BJ (cell line): ENCODE data around the gene CCDC40. TPM values are rescaled to one million over a fixed set of nuclear protein-coding genes. Genes with fewer than 3 reads are reported as not detected.

Source experiments
- CTCF ChIA-PET: fragments of 350-600 bp; formaldehyde crosslinking; extraction: SDS; loops from one replicate; lab custom pipeline; 2021; ENCODE audit warnings: antibody characterized with exemption, inconsistent platforms; lab: Yijun Ruan, JAX
- POLR2A ChIA-PET: fragments of 300-600 bp; sonication (Branson Sonifier 250); formaldehyde crosslinking; extraction: SDS; loops from one replicate; lab custom pipeline; 2021; ENCODE audit warnings: antibody characterized with exemption; lab: Charles Lee
- DNase-seq: peaks from one replicate; pipeline ENCODE4 v3.0.0-alpha.2; 2011; ENCODE audit warnings: low read depth
- H3K27me3 ChIP-seq: 2 replicates; pipeline ENCODE4 v1.6.0; 2011; ENCODE audit warnings: low read length; ENCODE audit not compliant: control insufficient read depth, insufficient read depth
- H3K36me3 ChIP-seq: 2 replicates; pipeline ENCODE4 v1.5.1; 2011; ENCODE audit warnings: low read length; ENCODE audit not compliant: control insufficient read depth, insufficient read depth
- H3K4me3 ChIP-seq: 2 replicates; pipeline ENCODE4 v1.5.1; 2011; ENCODE audit warnings: low read depth, mild to moderate bottlenecking, control low read depth, low read length
- polyA plus RNA-seq: library from polyadenylated mRNA; depleted of rRNA; stranded (reverse); fragments of >200 nt; gene quantifications from 2 replicates; pipeline ENCODE4 v1.2.3, GENCODE V29; 2011
- TF ChIP-seq, protein P1 (sequence below): IDR thresholded peaks from 2 replicates; pipeline ENCODE4 v1.5.1; 2011; ENCODE audit warnings: low read depth, mild to moderate bottlenecking, control low read depth, inconsistent platforms, low read length, moderate library complexity; ENCODE audit not compliant: insufficient read depth

CCDC40 gene
- polyA plus RNA-seq, 1 experiment: 3.1 TPM

DNA sequence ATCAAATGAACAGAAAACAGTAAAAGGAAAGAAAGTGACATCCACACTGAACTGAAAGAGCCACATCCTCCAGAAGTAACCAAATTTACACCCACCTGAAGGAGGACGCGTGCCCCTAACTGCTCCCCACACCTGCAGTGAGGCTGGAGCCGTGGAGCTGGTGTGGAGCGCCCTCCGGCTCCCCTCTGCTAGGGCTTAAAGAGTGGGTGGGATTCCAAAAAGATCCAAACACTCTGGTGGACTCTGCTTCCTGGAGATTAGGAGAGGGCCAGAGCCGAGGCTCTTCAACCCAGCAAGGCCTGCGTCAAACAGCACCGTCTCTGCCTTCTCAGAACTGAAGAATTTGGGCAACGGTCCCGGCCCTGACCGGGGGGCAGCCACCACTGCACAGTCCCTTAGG lies 15.2 kb downstream of the CCDC40 start:
- DNase-seq: no peak
- POLR2A ChIA-PET: no interaction called here
- CTCF ChIA-PET: no interaction called here
- Histone ChIP-seq H3K27me3 (no peaks in the 10 kb centered on the region), H3K36me3 (peaks cover 3% of the 10 kb centered on the region; the same call in 1 of the 2 replicates), H3K4me3 (no peak overlapping the region)
- TF ChIP-seq, protein P1, sequence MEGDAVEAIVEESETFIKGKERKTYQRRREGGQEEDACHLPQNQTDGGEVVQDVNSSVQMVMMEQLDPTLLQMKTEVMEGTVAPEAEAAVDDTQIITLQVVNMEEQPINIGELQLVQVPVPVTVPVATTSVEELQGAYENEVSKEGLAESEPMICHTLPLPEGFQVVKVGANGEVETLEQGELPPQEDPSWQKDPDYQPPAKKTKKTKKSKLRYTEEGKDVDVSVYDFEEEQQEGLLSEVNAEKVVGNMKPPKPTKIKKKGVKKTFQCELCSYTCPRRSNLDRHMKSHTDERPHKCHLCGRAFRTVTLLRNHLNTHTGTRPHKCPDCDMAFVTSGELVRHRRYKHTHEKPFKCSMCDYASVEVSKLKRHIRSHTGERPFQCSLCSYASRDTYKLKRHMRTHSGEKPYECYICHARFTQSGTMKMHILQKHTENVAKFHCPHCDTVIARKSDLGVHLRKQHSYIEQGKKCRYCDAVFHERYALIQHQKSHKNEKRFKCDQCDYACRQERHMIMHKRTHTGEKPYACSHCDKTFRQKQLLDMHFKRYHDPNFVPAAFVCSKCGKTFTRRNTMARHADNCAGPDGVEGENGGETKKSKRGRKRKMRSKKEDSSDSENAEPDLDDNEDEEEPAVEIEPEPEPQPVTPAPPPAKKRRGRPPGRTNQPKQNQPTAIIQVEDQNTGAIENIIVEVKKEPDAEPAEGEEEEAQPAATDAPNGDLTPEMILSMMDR: no peak

DNA sequence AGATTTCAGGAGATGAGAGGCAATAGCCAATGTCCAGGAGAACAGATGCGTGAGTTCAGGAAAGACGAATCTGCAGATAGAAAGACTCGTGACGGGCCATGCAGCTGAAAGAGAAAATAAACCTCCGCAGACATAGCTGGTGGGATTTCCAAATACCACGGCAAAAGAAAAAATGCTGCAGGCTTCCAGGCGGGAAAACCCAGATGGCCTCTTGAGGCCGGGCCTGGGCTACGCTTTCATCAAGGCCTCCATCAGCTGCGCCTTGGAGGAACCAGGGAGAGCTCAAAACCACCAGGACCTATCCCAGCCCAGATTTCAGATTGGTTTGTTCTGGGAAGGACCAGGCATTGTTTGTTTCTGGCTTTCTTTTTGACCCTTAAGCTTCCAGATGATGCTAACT lies 16.7 kb downstream of the CCDC40 start:
- Histone ChIP-seq H3K4me3 (no peak overlapping the region), H3K27me3 (no peaks in the 10 kb centered on the region), H3K36me3 (peaks cover 3% of the 10 kb centered on the region; the same call in 1 of the 2 replicates)
- ChIA-PET POLR2A (no interaction called here), CTCF (interaction anchor here (1.2 kb wide), 1 partner anchor 44 kb away, joined by 4 read pairs; no protein-coding TSS in a partner anchor)
- TF ChIP-seq, protein P1: no peak
- no peak for DNase-seq

DNA sequence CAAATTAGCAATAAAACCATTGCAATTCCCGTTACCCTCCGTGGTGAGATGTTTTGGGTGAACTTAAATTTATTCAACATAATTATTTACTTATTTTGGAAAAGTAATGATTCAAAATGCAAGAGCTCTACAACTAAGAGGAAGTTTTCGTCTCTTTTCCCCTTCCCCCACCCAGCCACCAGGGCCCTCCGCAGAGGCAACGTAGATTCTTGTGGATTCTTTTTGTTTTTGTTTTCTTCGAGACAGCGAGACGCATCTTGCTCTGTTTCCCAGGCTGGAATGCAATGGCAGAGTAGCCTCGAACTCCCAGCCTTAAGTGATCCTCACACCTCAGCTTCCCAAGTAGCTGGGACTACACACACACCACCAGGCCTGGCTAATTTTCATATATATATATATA lies 19.2 kb downstream of the CCDC40 start:
- POLR2A ChIA-PET: no interaction called here
- DNase-seq: no peak
- Histone ChIP-seq H3K36me3 (peaks cover 3% of the 10 kb centered on the region; the same call in 1 of the 2 replicates), H3K27me3 (no peaks in the 10 kb centered on the region), H3K4me3 (no peak overlapping the region)
- CTCF ChIA-PET: interaction anchor here (0.9 to 1.1 kb wide), 3 partner anchors 33 to 49 kb away, joined by 3 read pairs; partner anchors contain the start of gene GAA
- TF ChIP-seq, protein P1: no peak

DNA sequence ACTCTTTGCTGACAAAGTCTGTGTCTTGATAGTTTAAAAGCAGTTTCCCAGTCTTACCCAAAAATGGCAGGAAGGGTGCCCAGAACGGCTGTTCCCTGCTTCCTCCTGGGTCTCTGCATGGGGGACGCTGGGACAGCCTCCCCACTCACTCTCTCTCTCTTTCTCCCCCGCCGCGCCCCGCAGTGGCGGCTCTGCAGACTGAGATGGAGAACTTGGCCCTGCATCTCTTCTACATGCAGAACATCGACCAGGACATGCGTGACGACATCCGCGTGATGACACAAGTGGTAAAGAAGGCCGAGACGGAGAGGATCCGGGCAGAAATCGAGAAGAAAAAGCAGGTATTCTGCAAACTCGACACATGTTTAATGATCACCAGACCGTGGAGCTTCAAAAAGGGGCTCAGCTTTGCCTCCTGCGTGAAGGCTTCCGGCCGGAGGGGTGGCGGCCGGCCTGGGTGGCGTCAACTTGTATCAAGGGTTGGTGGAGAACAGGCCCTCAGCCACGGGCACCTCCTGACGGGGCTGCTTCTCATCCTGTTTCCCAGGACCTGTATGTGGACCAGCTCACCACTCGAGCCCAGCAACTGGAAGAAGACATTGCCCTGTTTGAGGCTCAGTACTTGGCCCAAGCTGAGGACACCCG lies 22.0 kb downstream of the CCDC40 start:
- Histone ChIP-seq H3K36me3 (no peaks in the 10 kb centered on the region), H3K27me3 (no peaks in the 10 kb centered on the region), H3K4me3 (no peak overlapping the region)
- ChIA-PET POLR2A (no interaction called here), CTCF (interaction anchor here (0.9 to 1.7 kb wide), 3 partner anchors 24 to 43 kb away, joined by 3 to 6 read pairs (median 3); partner anchors contain the start of gene GAA)
- DNase-seq: no peak
- TF ChIP-seq, protein P1: no peak

DNA sequence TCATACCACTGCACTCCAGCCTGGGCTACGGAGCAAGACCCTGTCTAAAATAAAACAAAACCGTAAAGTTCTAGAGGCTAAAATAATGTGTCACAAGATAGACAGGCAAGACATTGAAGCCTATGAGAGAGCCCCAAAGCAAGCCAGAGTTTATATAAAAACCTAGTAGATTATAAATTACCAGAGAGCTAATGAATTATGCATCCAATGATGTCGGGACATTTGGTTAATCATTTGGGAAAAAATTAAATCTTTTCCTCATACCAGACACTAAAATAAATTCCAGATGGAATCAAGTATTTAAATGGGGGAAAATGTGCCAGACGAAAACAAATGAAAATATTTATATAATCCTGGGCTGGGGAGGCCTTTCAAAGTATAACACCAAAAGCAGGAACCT lies 24.2 kb downstream of the CCDC40 start:
- TF ChIP-seq, protein P1: no peak
- Histone ChIP-seq H3K36me3 (no peaks in the 10 kb centered on the region), H3K27me3 (no peaks in the 10 kb centered on the region), H3K4me3 (no peak overlapping the region)
- ChIA-PET POLR2A (no interaction called here), CTCF (no interaction called here)
- DNase-seq: no peak
